Trophoblast cell (in vitro differentiated cells and primary cell): ENCODE results near the gene ROR1.

Source experiments
- DNase-seq, 2 donors: peaks; one replicate each; pipeline ENCODE4 v3.0.0-alpha.2; 2016
- H2AFZ ChIP-seq: 2 replicates; pipeline ENCODE4 v1.6.1; 2013; ENCODE audit warnings: low read length, moderate library complexity, mild to moderate bottlenecking; ENCODE audit not compliant: insufficient read depth, poor library complexity
- H2AK5ac ChIP-seq: 2 replicates; pipeline ENCODE4 v1.6.1; 2013; ENCODE audit warnings: mild to moderate bottlenecking, low read length
- H2BK120ac ChIP-seq: 2 replicates; pipeline ENCODE4 v1.6.1; 2013; ENCODE audit warnings: low read length, mild to moderate bottlenecking, moderate library complexity; ENCODE audit not compliant: insufficient read depth, poor library complexity
- H2BK12ac ChIP-seq: 2 replicates; pipeline ENCODE4 v1.6.1; 2013; ENCODE audit warnings: mild to moderate bottlenecking, low read length, moderate library complexity
- H2BK5ac ChIP-seq: 2 replicates; pipeline ENCODE4 v1.6.1; 2013; ENCODE audit warnings: low read length, low read depth, moderate library complexity, mild to moderate bottlenecking; ENCODE audit not compliant: poor library complexity
- H3K14ac ChIP-seq: 2 replicates; pipeline ENCODE4 v1.6.1; 2013; ENCODE audit warnings: mild to moderate bottlenecking, low read length
- H3K18ac ChIP-seq: 2 replicates; pipeline ENCODE4 v1.6.1; 2013; ENCODE audit warnings: mild to moderate bottlenecking, low read length
- H3K23ac ChIP-seq: 2 replicates; pipeline ENCODE4 v1.6.1; 2013; ENCODE audit warnings: low read length
- H3K27ac ChIP-seq: 2 replicates; pipeline ENCODE4 v1.5.1; 2013; ENCODE audit warnings: low read depth, mild to moderate bottlenecking, inconsistent platforms, low read length, moderate library complexity
- H3K27me3 ChIP-seq: 2 replicates; pipeline ENCODE4 v1.6.1; 2013; ENCODE audit warnings: inconsistent platforms, mild to moderate bottlenecking, low read length, moderate library complexity; ENCODE audit not compliant: insufficient read depth
- H3K36me3 ChIP-seq, 2 experiments: 1 replicate in 1 of 2; 2 replicates in 1 of 2; pipeline ENCODE4 v1.6.1; 2013; ENCODE audit warnings: low read length in 2 of 2, mild to moderate bottlenecking in 2 of 2, moderate library complexity in 1 of 2; ENCODE audit not compliant: insufficient read depth in 2 of 2, control insufficient read depth in 1 of 2
- H3K4ac ChIP-seq: 2 replicates; pipeline ENCODE4 v1.6.1; 2013; ENCODE audit warnings: low read depth, mild to moderate bottlenecking, low read length, moderate library complexity
- H3K4me1 ChIP-seq, 2 experiments: 1 replicate in 1 of 2; 2 replicates in 1 of 2; pipeline ENCODE4 v1.6.1; 2013; ENCODE audit warnings: low read length in 2 of 2, mild to moderate bottlenecking in 2 of 2, moderate library complexity in 1 of 2; ENCODE audit not compliant: insufficient read depth in 2 of 2, control insufficient read depth in 1 of 2
- H3K4me2 ChIP-seq: 2 replicates; pipeline ENCODE4 v1.6.1; 2013; ENCODE audit warnings: inconsistent platforms, mild to moderate bottlenecking, low read length, moderate library complexity
- H3K4me3 ChIP-seq: 2 replicates; pipeline ENCODE4 v1.5.1; 2013; ENCODE audit warnings: mild to moderate bottlenecking, low read depth, low read length, inconsistent platforms
- H3K79me1 ChIP-seq: one replicate; pipeline ENCODE4 v1.6.1; 2013; ENCODE audit warnings: low read length
- H3K79me2 ChIP-seq: 2 replicates; pipeline ENCODE4 v1.6.1; 2013; ENCODE audit warnings: low read length, mild to moderate bottlenecking; ENCODE audit not compliant: control insufficient read depth, insufficient read depth, poor library complexity
- H3K9ac ChIP-seq: 2 replicates; pipeline ENCODE4 v1.6.1; 2013; ENCODE audit warnings: mild to moderate bottlenecking, low read length
- H3K9me3 ChIP-seq: 2 replicates; pipeline ENCODE4 v1.6.1; 2013; ENCODE audit warnings: low read depth, mild to moderate bottlenecking, control low read depth, inconsistent platforms, low read length; ENCODE audit not compliant: insufficient read depth
- H4K12ac ChIP-seq: 2 replicates; pipeline ENCODE4 v1.6.1; 2013; ENCODE audit warnings: low read depth, mild to moderate bottlenecking, low read length, moderate library complexity
- H4K8ac ChIP-seq: 2 replicates; pipeline ENCODE4 v1.6.1; 2013; ENCODE audit warnings: low read depth, mild to moderate bottlenecking, low read length, moderate library complexity
- H4K91ac ChIP-seq: one replicate; pipeline ENCODE4 v1.6.1; 2013; ENCODE audit warnings: low read depth, mild to moderate bottlenecking, low read length, moderate library complexity
- WGBS: extraction: QIAGEN DNeasy Blood & Tissue Kit; methylation state at CpG from one replicate; pipeline ENCODE4 v1.1.7; 2013; ENCODE audit warnings: missing lambda C conversion rate; ENCODE audit not compliant: insufficient read length, insufficient coverage; ENCODE audit errors: extremely low coverage; 5-methylcytosine and 5-hydroxymethylcytosine counted together

The ROR1 gene

GRCh38 chr1:64013395-64013794, 239.6 kb downstream of the ROR1 start:
- Histone ChIP-seq H3K4ac (no peak overlapping the region), H2BK5ac (no peak overlapping the region), H3K4me2 (no peak overlapping the region), H3K9ac (no peak overlapping the region), H3K79me2 (no peaks in the 10 kb centered on the region), H4K12ac (no peak overlapping the region), H3K36me3 (peaks cover 3 to 12% of the 10 kb centered on the region in 2 experiments), H4K91ac (no peak overlapping the region), H3K27me3 (no peaks in the 10 kb centered on the region), H2AK5ac (no peak overlapping the region), H3K9me3 (no peaks in the 10 kb centered on the region), H3K23ac (no peak overlapping the region), H2BK120ac (no peak overlapping the region), H2BK12ac (no peak overlapping the region), H3K4me1 (peaks cover 0 to 2% of the 10 kb centered on the region in 2 experiments), H3K79me1 (no peaks in the 10 kb centered on the region), H4K8ac (no peak overlapping the region), H3K4me3 (no peak overlapping the region), H3K18ac (no peak overlapping the region), H3K27ac (no peak overlapping the region), H2AFZ (no peak overlapping the region), H3K14ac (no peak overlapping the region)
- 100% methylated on average over 1 of the region's 4 CpGs for WGBS
- DNase-seq, result no peak

- Histone ChIP-seq H3K9ac (no peak overlapping the region), H2BK5ac (no peak overlapping the region), H3K23ac (no peak overlapping the region), H3K4me2 (no peak overlapping the region), H3K27me3 (no peaks in the 10 kb centered on the region), H2BK12ac (no peak overlapping the region), H3K4ac (no peak overlapping the region), H4K8ac (no peak overlapping the region), H3K18ac (no peak overlapping the region), H3K79me1 (peaks cover 3% of the 10 kb centered on the region), H4K91ac (no peak overlapping the region), H2AFZ (no peak overlapping the region), H2AK5ac (no peak overlapping the region), H3K14ac (no peak overlapping the region), H3K36me3 (peaks cover 3 to 8% of the 10 kb centered on the region in 2 experiments), H4K12ac (no peak overlapping the region), H3K27ac (no peak overlapping the region), H3K79me2 (no peaks in the 10 kb centered on the region), H3K9me3 (no peaks in the 10 kb centered on the region), H3K4me3 (no peak overlapping the region), H2BK120ac (no peak overlapping the region), H3K4me1 (peaks cover 2 to 6% of the 10 kb centered on the region in 2 experiments)
- DNase-seq, result peak; percentile 24 to 62
- no CpG with 5 or more reads among the region's 2 CpGs for WGBS
These were observed 246.0 kb downstream of the ROR1 start for GRCh38 chr1:64019818-64020217.

- no peaks in the 10 kb centered on the region for H3K27me3 ChIP-seq
These were observed 247.2 kb downstream of the ROR1 start for GRCh38 chr1:64021066-64021465.

GRCh38 chr1:64025051-64025450, 251.2 kb downstream of the ROR1 start:
- Histone ChIP-seq H4K8ac (no peak overlapping the region), H2BK5ac (no peak overlapping the region), H2AFZ (no peak overlapping the region), H2BK12ac (no peak overlapping the region), H3K79me1 (peaks cover 3% of the 10 kb centered on the region), H3K27ac (no peak overlapping the region), H3K27me3 (no peaks in the 10 kb centered on the region), H3K4me3 (no peak overlapping the region), H4K91ac (no peak overlapping the region), H3K4ac (no peak overlapping the region), H3K79me2 (no peaks in the 10 kb centered on the region), H3K14ac (no peak overlapping the region), H3K18ac (no peak overlapping the region), H3K4me2 (no peak overlapping the region), H3K23ac (no peak overlapping the region), H2AK5ac (no peak overlapping the region), H3K4me1 (peaks cover 2 to 3% of the 10 kb centered on the region in 2 experiments), H3K9me3 (no peaks in the 10 kb centered on the region), H4K12ac (no peak overlapping the region), H3K9ac (no peak overlapping the region), H2BK120ac (no peak overlapping the region), H3K36me3 (no peaks in the 10 kb centered on the region)
- no peak for DNase-seq
- WGBS, result no CpG with 5 or more reads among the region's 4 CpGs

More at GRCh38 chr1:64021066-64021465, 247.2 kb downstream of the ROR1 start:
- no CpG with 5 or more reads among the region's 3 CpGs for WGBS
- Histone ChIP-seq H3K9ac (no peak overlapping the region), H3K23ac (no peak overlapping the region), H3K9me3 (no peaks in the 10 kb centered on the region), H3K14ac (no peak overlapping the region), H4K91ac (no peak overlapping the region), H4K8ac (no peak overlapping the region), H3K18ac (no peak overlapping the region), H2AFZ (no peak overlapping the region), H3K4me2 (no peak overlapping the region), H2BK5ac (no peak overlapping the region), H3K27ac (no peak overlapping the region), H2BK12ac (no peak overlapping the region), H2AK5ac (no peak overlapping the region), H4K12ac (no peak overlapping the region), H3K79me1 (peaks cover 3% of the 10 kb centered on the region), H3K4ac (no peak overlapping the region), H3K36me3 (peaks cover 0 to 3% of the 10 kb centered on the region in 2 experiments), H3K4me1 (peaks cover 2 to 6% of the 10 kb centered on the region in 2 experiments), H3K79me2 (no peaks in the 10 kb centered on the region), H3K4me3 (no peak overlapping the region), H2BK120ac (no peak overlapping the region)
- DNase-seq, result no peak
